CD4-positive, alpha-beta T cell treated with Interleukin-12 subunit alpha and Interleukin-12 subunit beta, for 1 hour (primary cell): ENCODE measurements around the gene CYP27C1.

ENCODE experiments used
- DNase-seq: peaks from one replicate; pipeline ENCODE4 v3.0.0-alpha.2; 2020

CYP27C1 gene

GRCh38 chr2:127191331-127192219 lies 28.5 kb downstream of the CYP27C1 start:
- no peak for DNase-seq

DNA sequence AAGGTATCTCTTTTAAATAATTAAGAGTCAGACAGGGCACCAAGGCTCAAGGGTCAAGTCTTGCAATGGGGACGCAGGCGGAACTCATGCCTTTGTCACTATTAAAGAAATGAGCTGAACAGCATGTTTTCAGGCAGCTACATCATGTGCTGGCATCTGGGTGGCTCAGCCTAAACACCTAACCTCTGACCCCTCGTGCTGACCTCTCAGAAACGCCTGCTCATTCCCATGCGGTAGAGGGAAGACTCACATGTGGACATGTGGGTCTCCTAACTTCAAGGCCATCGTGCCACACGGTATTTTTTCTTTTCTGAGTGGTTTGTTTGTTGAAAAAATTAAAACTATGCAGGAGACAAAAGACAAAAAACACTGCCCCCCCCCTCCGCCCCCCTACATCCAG lies 31.3 kb downstream of the CYP27C1 start:
- no peak for DNase-seq

GRCh38 chr2:127187831-127188230 lies 32.3 kb downstream of the CYP27C1 start:
- no peak for DNase-seq

DNA sequence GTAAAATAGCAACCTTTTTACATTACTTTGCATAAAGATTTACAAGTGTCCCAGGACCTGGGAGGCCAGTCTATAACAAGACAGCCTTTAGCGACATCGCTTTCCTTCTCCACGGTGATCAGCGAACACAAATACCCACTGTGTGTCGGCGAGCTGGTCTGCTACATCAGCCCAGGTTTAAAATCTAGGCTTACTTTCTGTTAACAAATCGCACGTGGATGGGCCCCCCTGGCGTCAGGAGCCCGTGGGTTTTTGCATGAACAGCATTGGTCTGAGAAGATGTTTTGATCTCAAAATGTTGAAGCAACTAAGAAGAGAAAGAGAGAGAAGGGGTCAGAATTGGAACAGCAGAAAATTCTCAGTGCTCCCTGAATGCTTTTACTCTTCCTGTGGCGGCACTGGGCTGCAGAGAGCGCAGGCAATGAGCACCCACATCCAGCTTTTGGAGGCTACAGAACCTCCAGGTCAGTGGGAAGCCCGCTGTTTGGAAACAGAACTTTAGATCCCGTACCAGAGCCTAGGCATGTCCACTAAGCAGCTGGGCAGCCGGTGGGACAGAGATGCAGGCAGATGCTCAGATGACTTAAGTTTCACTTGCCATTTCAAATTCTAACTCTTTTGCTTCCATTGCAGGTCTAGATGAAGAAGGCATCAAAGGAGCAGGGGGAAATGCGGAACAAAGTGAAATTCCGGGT lies 32.9 kb downstream of the CYP27C1 start:
- no peak for DNase-seq

DNA sequence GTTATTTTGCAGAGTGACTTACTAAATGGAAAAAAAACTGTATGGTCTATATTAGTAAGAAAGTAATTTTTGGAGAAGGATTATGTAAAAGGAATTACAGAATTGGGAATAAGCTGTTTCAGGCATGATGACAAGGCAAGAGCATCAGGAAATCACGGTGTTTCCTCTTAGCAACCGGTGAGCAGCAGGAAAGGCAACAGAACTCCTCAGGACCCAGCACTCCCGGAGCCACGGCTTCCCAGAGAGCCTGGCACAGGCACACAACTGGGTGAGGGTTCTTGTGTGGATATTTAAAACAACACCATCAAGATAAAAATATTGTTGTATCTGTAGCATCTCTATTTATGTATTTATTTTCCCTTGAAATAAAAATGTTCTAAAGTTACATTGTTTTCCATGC lies 34.4 kb downstream of the CYP27C1 start:
- DNase-seq, result no peak

GRCh38 chr2:127185093-127185492 lies 35.0 kb downstream of the CYP27C1 start:
- DNase-seq, result no peak

DNA sequence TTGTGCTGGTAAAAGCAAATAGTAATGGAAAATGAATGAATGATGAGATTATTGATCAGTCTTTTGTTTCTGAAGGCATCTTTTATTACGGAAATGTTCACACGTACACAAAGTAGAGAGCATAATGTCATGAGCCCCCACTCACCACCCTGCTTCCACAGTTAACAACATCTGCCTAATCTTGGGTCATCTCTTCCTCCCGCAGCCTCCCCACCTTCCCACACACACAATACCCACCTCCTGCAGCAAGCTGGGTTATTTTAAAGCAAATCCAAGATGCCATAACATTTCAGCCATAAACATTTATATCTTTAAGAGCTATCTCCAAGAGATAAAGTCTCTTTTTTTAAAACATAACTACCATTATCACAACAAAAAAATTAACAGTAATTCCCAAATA lies 36.3 kb downstream of the CYP27C1 start:
- no peak for DNase-seq

- no peak for DNase-seq
Observed at GRCh38 chr2:127182626-127183458, 37.3 kb downstream of the CYP27C1 start.

GRCh38 chr2:127181851-127182250 lies 38.2 kb downstream of the CYP27C1 start:
- no peak for DNase-seq

- DNase-seq, result no peak
Observed at GRCh38 chr2:127179766-127180165, 40.3 kb downstream of the CYP27C1 start.

DNA sequence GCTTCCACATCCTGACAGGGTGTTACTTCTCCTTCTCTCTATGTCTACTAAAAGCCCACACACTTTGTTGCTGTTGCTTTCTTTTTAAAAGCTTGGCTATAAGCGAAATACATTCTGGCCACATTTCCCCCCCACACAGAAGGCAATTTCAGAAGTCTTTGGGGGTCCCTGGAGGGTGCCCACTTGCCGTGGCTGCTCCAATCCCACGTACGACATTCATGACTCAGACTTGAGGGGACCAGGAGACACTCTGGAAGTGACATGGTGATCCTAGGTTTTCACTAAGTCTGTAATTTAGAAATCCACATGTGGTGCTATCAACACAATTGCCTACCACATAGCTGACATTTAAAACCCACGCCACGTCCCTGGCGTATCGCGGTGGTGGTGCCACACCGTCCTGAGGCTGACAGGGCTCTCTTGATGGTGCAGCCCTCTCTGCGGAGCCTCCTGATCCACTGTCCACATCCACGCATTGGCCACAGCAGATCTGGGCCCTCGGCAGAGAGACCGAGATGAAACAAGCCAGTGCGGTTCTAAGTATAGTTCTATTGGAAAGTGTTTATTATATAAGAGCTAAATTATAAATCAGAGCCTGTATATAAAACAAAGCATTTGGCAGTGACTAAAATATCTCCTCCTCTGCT lies 42.4 kb downstream of the CYP27C1 start:
- DNase-seq, result no peak

DNA sequence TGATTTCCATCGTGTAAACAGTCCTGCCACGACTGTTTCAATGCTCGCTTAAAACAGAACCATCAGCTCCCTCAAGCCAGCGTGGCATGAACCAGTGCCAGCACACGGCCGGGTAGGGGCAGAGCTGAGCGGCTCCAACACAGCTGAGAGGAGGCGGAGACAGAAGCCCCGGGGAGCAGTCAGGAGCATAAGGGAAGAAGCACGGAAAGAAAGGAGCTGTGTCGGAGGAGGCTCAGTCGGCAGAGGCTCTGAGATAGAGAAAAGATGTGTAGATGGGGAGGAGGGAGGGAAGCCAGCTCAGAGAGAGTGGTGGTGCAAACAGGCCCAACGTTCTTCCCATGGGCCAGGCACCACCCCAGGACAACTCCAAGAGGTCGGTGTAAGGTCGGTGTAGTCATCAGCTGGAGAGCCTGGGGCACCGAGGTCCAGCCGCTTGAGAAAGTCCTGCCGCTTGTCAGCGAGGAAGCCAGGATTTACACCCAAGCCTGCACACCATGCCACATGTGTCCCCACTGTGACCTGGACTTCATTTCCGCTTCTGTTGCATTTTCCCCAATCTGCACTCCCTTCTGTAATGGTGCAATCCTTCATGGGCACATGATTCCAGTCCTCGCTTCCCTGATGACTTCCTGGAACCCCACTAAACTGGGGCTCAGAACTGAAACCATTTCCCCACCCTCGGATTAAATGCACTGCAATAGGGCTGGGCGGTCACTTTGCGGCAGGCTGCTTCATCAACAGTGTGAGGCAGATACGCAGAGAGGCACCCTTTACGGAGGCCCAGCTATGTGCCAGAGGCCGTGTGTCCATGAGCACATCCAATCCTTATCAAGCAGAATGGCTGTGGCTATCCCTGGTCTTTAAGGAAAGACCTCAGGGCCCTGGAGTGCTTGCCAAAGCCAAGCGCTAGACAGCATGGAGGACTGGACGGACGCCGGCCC lies 43.5 kb downstream of the CYP27C1 start:
- no peak for DNase-seq

DNA sequence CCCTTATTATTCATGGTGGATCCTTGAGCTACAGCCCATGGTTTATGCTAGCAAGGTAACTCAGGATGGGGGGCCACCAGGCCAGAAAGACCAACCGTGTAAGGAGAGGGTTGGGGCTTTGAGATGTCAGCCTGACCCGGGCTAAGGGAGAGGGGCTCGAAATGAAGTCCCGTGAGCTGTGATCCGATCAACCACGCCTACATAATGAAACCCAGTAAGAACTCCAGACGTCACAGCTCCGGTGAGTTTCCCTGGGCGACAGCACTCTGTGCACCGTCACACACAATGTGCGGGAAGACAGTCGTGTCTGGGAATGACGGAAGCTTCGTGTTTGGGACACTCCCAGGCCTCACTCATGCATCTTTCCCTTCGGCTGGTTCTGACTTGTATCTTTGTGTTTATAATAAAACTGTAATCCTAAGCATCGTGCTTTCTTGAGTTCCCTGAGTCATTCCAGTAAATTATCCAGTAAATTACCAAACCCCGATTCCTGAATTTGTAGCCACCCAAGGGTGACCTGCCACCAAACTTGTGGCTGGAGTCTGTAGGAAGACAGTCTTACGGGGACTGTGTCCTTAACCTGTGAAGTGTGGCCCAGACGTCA lies 44.2 kb downstream of the CYP27C1 start:
- DNase-seq, result no peak

- no peak for DNase-seq
Observed at GRCh38 chr2:127175041-127175721, 44.9 kb downstream of the CYP27C1 start.

DNA sequence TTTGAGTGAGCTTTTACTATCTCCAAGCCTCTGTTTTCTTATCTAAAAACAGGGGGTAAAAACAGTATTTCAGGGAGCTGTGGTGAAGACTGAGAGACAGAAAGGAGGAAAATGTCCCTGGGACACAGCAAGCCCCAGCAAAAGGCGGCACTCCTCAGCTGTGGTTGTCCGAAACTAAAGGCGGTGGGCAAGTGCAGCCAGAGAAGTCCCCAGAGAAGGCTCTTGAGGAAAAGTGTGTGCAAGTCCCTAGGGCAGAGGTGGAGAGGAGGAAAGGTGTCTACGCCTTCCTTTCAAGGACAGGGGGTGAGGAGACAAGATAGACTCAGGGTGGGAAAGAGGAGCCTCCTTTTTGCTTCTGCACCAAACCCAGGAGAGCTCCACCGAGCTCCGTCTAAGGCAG lies 45.5 kb downstream of the CYP27C1 start:
- no peak for DNase-seq

- no peak for DNase-seq
Observed at GRCh38 chr2:127174136-127174535, 46.0 kb downstream of the CYP27C1 start.

GRCh38 chr2:127173057-127173456 lies 47.0 kb downstream of the CYP27C1 start:
- no peak for DNase-seq

- no peak for DNase-seq
Observed at GRCh38 chr2:127172306-127172705, 47.8 kb downstream of the CYP27C1 start.

DNA sequence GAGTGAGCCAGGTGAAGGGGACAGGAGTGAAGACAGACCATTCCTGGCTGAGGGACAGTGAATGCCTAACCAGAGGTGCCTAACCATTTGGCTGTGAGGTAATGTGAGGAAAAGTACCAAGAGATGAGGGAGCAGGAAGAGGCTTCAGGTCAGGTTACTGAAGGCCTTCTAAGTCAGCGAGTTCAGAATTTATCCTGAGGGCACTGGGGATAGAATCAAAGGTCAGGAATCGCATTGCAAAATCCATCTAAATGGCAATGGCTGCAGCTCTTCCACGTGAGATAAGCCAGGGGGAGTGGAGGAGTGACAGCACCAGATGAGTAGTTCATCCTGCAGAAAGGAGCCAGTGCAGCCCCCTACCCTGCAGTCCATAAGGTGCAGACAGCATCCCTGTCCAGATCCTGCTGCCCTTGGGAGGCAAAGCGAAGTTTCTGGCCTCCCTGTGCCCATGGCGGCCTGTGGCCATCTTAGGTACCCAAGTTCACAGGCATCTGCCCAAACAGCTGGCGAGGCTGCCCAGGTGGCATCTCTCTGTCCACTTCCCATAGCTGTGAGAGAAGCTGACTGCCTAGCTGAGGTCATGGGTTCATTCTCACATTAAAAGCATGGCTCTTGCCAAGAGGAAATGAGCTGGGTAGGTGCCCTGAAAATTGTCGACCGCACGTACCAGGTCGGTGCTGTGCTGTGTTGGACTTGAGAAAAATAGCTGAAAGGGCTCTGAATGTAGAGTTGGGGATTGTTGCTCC lies 49.5 kb downstream of the CYP27C1 start:
- no peak for DNase-seq

DNA sequence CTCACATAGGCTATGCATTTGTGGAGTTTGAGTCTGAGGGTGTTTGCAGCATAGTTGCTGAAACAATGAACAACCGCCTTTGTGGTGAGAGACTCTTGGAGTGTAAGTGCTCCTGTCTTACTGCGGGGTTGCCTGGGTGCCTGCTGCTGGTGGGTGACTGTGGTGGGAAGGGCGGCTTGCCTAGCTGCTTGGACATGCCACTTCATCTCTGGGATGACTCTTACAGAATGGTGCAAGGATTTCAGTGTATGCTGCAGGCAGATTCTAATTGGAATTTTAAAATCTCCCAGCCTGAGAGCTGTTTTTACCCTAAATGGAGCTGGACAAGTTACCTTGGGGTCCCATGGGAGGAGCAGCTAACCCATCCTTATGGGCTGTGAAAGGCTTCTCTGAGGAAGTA lies 50.1 kb downstream of the CYP27C1 start:
- DNase-seq, result no peak
